Fibroblast of lung (primary cell): Measurements from ENCODE around the gene PDE10A. TPM values are rescaled to one million over a fixed set of nuclear protein-coding genes. Genes with fewer than 3 reads are reported as not detected.
"Not testable (repeated sequence)": the region's sequence is repeated elsewhere in the genome, so short reads cannot be mapped to it uniquely, and the experiment has no call there.

Source experiments
- DNase-seq, 2 donors: peaks; one replicate each; pipeline versions ENCODE4 v3.0.0 to v3.0.0-alpha.2; 2010; ENCODE audit warnings: low read depth in 2 of 2
- H2AFZ ChIP-seq: 2 replicates; pipeline ENCODE4 v1.5.1; 2012; ENCODE audit warnings: low read length, control low read depth, inconsistent platforms
- H3K27ac ChIP-seq: 2 replicates; pipeline ENCODE4 v1.5.1; 2011; ENCODE audit warnings: low read length, control low read depth; ENCODE audit not compliant: insufficient read depth
- H3K27me3 ChIP-seq: 2 replicates; pipeline ENCODE4 v1.5.1; 2011; ENCODE audit warnings: mild to moderate bottlenecking, low read length; ENCODE audit not compliant: control insufficient read depth, insufficient read depth
- H3K36me3 ChIP-seq: 2 replicates; pipeline ENCODE4 v1.5.1; 2011; ENCODE audit warnings: low read length; ENCODE audit not compliant: control insufficient read depth, insufficient read depth
- H3K4me1 ChIP-seq: 2 replicates; pipeline ENCODE4 v1.5.1; 2011; ENCODE audit warnings: low read length; ENCODE audit not compliant: control insufficient read depth, insufficient read depth; ENCODE audit errors: extremely low read depth
- H3K4me2 ChIP-seq: 2 replicates; pipeline ENCODE4 v1.5.1; 2011; ENCODE audit warnings: low read length, control low read depth; ENCODE audit not compliant: insufficient read depth; ENCODE audit errors: extremely low read depth
- H3K4me3 ChIP-seq, 4 experiments: fragments of 200-600 bp in 1 of 4; sonication (generic) in 1 of 4; replicated peaks in 1 of 4; 2 replicates each; pipeline ENCODE4 v1.5.1; 2011 to 2016; ENCODE audit warnings: low read length in 4 of 4, low read depth in 3 of 4, mild to moderate bottlenecking in 3 of 4, control low read depth in 2 of 4, inconsistent platforms in 1 of 4, mixed read lengths in 1 of 4; ENCODE audit not compliant: insufficient read depth in 1 of 4; ENCODE audit errors: control extremely low read depth in 1 of 4
- H3K79me2 ChIP-seq: 2 replicates; pipeline ENCODE4 v1.5.1; 2012; ENCODE audit warnings: mild to moderate bottlenecking, low read length, inconsistent platforms; ENCODE audit not compliant: control insufficient read depth, insufficient read depth
- H3K9ac ChIP-seq: 2 replicates; pipeline ENCODE4 v1.5.1; 2011; ENCODE audit warnings: mild to moderate bottlenecking, low read length, control low read depth; ENCODE audit not compliant: insufficient read depth
- H3K9me3 ChIP-seq: 2 replicates; pipeline ENCODE4 v1.5.1; 2012; ENCODE audit warnings: low read depth, low read length; ENCODE audit not compliant: control insufficient read depth, insufficient read depth
- H4K20me1 ChIP-seq: 2 replicates; pipeline ENCODE4 v1.5.1; 2011; ENCODE audit warnings: low read length; ENCODE audit not compliant: control insufficient read depth, insufficient read depth; ENCODE audit errors: extremely low read depth
- EZH2 ChIP-seq: IDR thresholded peaks from 2 replicates; pipeline ENCODE4 v1.5.1; 2012; ENCODE audit warnings: low read length, control low read depth, mild to moderate bottlenecking; ENCODE audit errors: missing control alignments
- polyA plus RNA-seq, 2 donors: library from polyadenylated mRNA; depleted of rRNA in 1 of 2; stranded (reverse) in 1 of 2; unstranded in 1 of 2; fragments of >200 nt; gene quantifications; 2 replicates each; pipeline ENCODE4 v1.2.1, GENCODE V29; 2011 to 2012; ENCODE audit warnings: missing spikeins in 1 of 2
- total RNA-seq: library from RNA; depleted of rRNA; stranded (reverse); fragments of >200 nt; gene quantifications from 2 replicates; pipeline ENCODE4 v1.2.1, GENCODE V29; 2014

PDE10A gene
- total and polyA plus RNA-seq, 2 donors (not counting 1 experiment from before 2014, with no cell fraction given) = under 0.01 to 0.19 TPM

GRCh38 chr6:165469483-165469882 lies 193.6 kb downstream of the PDE10A start:
- no peak overlapping the region for H3K9ac ChIP-seq
- no peak for DNase-seq
- no peak overlapping the region for H3K4me3 ChIP-seq
- H3K9me3 ChIP-seq = no peaks in the 10 kb centered on the region
- no peaks in the 10 kb centered on the region for H3K4me1 ChIP-seq
- no peak overlapping the region for H3K27ac ChIP-seq
- no peaks in the 10 kb centered on the region for H3K36me3 ChIP-seq
- H3K79me2 ChIP-seq = no peaks in the 10 kb centered on the region
- no peak overlapping the region for H2AFZ ChIP-seq
- TF ChIP-seq EZH2 = no peak
- no peak overlapping the region for H3K4me2 ChIP-seq
- no peaks in the 10 kb centered on the region for H3K27me3 ChIP-seq
- no peaks in the 10 kb centered on the region for H4K20me1 ChIP-seq

- Histone ChIP-seq H3K4me1 (no peaks in the 10 kb centered on the region), H3K9me3 (no peaks in the 10 kb centered on the region), H3K4me2 (no peak overlapping the region), H2AFZ (no peak overlapping the region), H3K27me3 (no peaks in the 10 kb centered on the region), H3K4me3 (no peak overlapping the region), H4K20me1 (no peaks in the 10 kb centered on the region), H3K9ac (no peak overlapping the region), H3K27ac (no peak overlapping the region), H3K79me2 (no peaks in the 10 kb centered on the region), H3K36me3 (no peaks in the 10 kb centered on the region)
- TF ChIP-seq EZH2 = no peak
- peak in 1 of 2 donors; percentile 17 for DNase-seq
These were observed 194.5 kb downstream of the PDE10A start for GRCh38 chr6:165468340-165469235.

- H3K4me1 ChIP-seq, H4K20me1 ChIP-seq, H3K79me2 ChIP-seq, H3K9ac ChIP-seq, H2AFZ ChIP-seq, H3K27me3 ChIP-seq, H3K9me3 ChIP-seq, H3K36me3 ChIP-seq, DNase-seq, H3K4me3 ChIP-seq, H3K4me2 ChIP-seq, H3K27ac ChIP-seq: not testable (repeated sequence)
These were observed 199.5 kb downstream of the PDE10A start for GRCh38 chr6:165463499-165463898.

GRCh38 chr6:165459605-165460301 lies 203.3 kb downstream of the PDE10A start:
- not testable (repeated sequence) for H3K4me1 ChIP-seq, H3K9ac ChIP-seq, H3K27me3 ChIP-seq, H3K36me3 ChIP-seq, H3K9me3 ChIP-seq, H4K20me1 ChIP-seq, H2AFZ ChIP-seq, H3K4me2 ChIP-seq, DNase-seq, H3K79me2 ChIP-seq, H3K4me3 ChIP-seq, H3K27ac ChIP-seq
